Measurements from ENCODE around the gene PARD3B.

DNA sequence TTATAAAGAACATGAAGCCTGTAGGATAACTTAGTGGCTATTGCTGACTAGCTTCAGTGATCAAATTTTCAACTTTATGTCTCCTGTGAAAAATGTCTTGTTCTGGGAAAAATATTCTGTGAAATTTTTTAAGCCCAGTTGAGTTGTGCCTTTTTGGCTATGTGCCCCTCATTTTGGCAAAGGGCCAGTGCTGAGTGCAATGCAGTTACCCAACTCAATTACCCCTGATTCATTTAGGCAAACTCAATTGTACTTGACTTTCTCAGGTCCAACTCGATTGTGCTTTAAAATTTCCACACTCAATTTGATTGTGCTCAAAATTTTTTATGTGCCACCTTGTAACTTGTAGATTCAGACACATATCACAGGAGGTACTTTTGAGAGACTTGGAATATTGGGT, 588.3 kb downstream of the PARD3B start:
- TF ChIP-seq TAF1 (IDR thresholded peaks at IDR 0.05; ENCODE audit: low read depth, low read length), result no peak
- no peak for TF ChIP-seq POLR2A (IDR thresholded peaks at IDR 0.05; ENCODE audit: low read depth, low read length)
- TF ChIP-seq POLR2AphosphoS5 (IDR thresholded peaks at IDR 0.05; ENCODE audit: low read depth, low read length), result no peak
- TF ChIP-seq SPI1 (IDR thresholded peaks at IDR 0.05; ENCODE audit: low read depth, low read length), result no peak
- no peak for TF ChIP-seq POU2F2 (IDR thresholded peaks at IDR 0.05; ENCODE audit: low read depth, low read length)
- TF ChIP-seq PAX5 (IDR thresholded peaks at IDR 0.05; ENCODE audit: insufficient read depth, low read length, severe bottlenecking), result no peak

Data from GM12891 (cell line).